Lower leg skin (tissue), 3 donors: Measurements from ENCODE around the gene CDC16.

Experiments
- CTCF ChIP-seq, 3 donors: fragments of 450-650 bp; IDR thresholded peaks; one replicate each; pipeline ENCODE4 v1.5.1; 2016; ENCODE audit warnings: antibody characterized with exemption in 3 of 3, mild to moderate bottlenecking in 3 of 3, moderate library complexity in 2 of 3
- POLR2A ChIP-seq, 2 donors: fragments of 450-650 bp; IDR thresholded peaks; one replicate each; pipeline ENCODE4 v1.6.1; 2016 to 2017; ENCODE audit warnings: antibody characterized with exemption in 2 of 2, mild to moderate bottlenecking in 1 of 2, moderate library complexity in 1 of 2

GRCh38 chr13:114319441-114319913 lies 84.8 kb downstream of the CDC16 start:
- TF ChIP-seq CTCF (IDR thresholded peaks at IDR 0.05) (no peak), POLR2A (IDR thresholded peaks at IDR 0.05) (no peak)
